IMR-90 (cell line): ENCODE measurements around the gene EDN2.

Experiments used
- CEBPB ChIP-seq: IDR thresholded peaks from 2 replicates; pipeline ENCODE4 v1.6.1; 2012; ENCODE audit warnings: low read depth, low read length, improper control_type of control experiment
- FOS ChIP-seq: fragments of 150-350 bp; IDR thresholded peaks from 2 replicates; pipeline ENCODE4 v1.6.1; 2016; ENCODE audit warnings: low read depth, low read length
- POLR2A ChIP-seq: IDR thresholded peaks from 2 replicates; pipeline ENCODE4 v1.6.1; 2012; ENCODE audit warnings: mild to moderate bottlenecking, low read depth, low read length
- TF ChIP-seq, protein P1 (sequence below): conservative IDR thresholded peaks from 2 replicates; pipeline ENCODE4 v1.5.1; 2012; ENCODE audit warnings: mild to moderate bottlenecking, low read depth, low read length, improper control_type of control experiment

DNA sequence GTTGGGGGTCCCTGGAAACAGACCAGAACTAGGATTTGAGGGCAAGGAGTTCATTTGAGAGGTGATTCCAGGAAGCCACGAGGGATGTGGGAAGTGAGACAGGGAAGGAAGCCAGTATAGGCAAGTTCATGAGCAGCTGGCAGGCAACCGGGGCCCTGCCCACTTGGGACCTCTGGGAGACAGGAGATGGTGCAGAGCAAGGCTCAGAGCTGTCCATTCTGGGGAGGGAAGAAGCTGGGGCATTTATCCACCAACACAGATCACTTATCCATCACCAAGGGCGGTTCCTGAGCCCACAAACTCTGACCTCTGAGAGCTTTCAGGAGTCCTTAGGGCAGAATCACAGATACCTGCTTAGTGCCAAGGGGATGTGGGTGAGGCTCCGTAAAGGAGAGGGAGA lies 16.8 kb downstream of the EDN2 start:
- no peak for TF ChIP-seq CEBPB
- TF ChIP-seq POLR2A, result no peak
- no peak for TF ChIP-seq FOS
- TF ChIP-seq, protein P1, sequence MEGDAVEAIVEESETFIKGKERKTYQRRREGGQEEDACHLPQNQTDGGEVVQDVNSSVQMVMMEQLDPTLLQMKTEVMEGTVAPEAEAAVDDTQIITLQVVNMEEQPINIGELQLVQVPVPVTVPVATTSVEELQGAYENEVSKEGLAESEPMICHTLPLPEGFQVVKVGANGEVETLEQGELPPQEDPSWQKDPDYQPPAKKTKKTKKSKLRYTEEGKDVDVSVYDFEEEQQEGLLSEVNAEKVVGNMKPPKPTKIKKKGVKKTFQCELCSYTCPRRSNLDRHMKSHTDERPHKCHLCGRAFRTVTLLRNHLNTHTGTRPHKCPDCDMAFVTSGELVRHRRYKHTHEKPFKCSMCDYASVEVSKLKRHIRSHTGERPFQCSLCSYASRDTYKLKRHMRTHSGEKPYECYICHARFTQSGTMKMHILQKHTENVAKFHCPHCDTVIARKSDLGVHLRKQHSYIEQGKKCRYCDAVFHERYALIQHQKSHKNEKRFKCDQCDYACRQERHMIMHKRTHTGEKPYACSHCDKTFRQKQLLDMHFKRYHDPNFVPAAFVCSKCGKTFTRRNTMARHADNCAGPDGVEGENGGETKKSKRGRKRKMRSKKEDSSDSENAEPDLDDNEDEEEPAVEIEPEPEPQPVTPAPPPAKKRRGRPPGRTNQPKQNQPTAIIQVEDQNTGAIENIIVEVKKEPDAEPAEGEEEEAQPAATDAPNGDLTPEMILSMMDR, result no peak
